ENCODE data around the gene CNPY3. TPM values are rescaled to one million over a fixed set of nuclear protein-coding genes. Genes with fewer than 3 reads are reported as not detected.
"Not testable (repeated sequence)": the region's sequence is repeated elsewhere in the genome, so short reads cannot be mapped to it uniquely, and the experiment has no call there.

CNPY3 gene
- total RNA-seq, 1 donor from 2014 or later = 19.5 TPM

GRCh38 chr6:42911171-42912021 lies 17.9 kb upstream of the CNPY3 start:
- DNase-seq (no peak), ATAC-seq (no peak)
- intact Hi-C loops (cut with micrococcal nuclease) = no loop called here

- ATAC-seq = no peak
- intact Hi-C loops (cut with micrococcal nuclease) = no loop called here
- no peak for DNase-seq
Measured at GRCh38 chr6:42914546-42914945, 14.7 kb upstream of the CNPY3 start.

GRCh38 chr6:42915732-42916131 lies 13.5 kb upstream of the CNPY3 start, which contains the start of gene PTCRA:
Gene PTCRA, plus strand, starts transcription at chr6:42916053. Its CDS starts 17 bp downstream, at chr6:42916070.
- intact Hi-C loops (cut with micrococcal nuclease) = no loop called here
- no peak for DNase-seq
- ATAC-seq = no peak

- intact Hi-C loops (cut with micrococcal nuclease) = no loop called here
- ATAC-seq (no peak), DNase-seq (no peak)
Measured at GRCh38 chr6:42916288-42916687, 13.0 kb upstream of the CNPY3 start.

- intact Hi-C loops (cut with micrococcal nuclease) = no loop called here
- DNase-seq (no peak), ATAC-seq (no peak)
Measured at GRCh38 chr6:42921801-42922200, 7.5 kb upstream of the CNPY3 start.

GRCh38 chr6:42923666-42924065 lies 5.6 kb upstream of the CNPY3 start:
- ATAC-seq = no peak
- DNase-seq = no peak
- intact Hi-C loops (cut with micrococcal nuclease) = no loop called here

- intact Hi-C loops (cut with micrococcal nuclease) = no loop called here
- ATAC-seq = no peak
- DNase-seq = no peak
Measured at GRCh38 chr6:42925248-42925857, 3.9 kb upstream of the CNPY3 start.

GRCh38 chr6:42929821-42930360 lies 611 bp downstream of the CNPY3 start:
- intact Hi-C loops (cut with micrococcal nuclease) = no loop called here
- peak; percentile 40 for DNase-seq
- ATAC-seq = peak; percentile 24

- intact Hi-C loops (cut with micrococcal nuclease) = no loop called here
- DNase-seq (no peak), ATAC-seq (no peak)
Measured at GRCh38 chr6:42932412-42932811, 3.1 kb downstream of the CNPY3 start.

GRCh38 chr6:42933205-42933604 lies 3.9 kb downstream of the CNPY3 start:
- intact Hi-C loops (cut with micrococcal nuclease) = no loop called here
- DNase-seq (no peak), ATAC-seq (no peak)

GRCh38 chr6:42935322-42935721 lies 6.0 kb downstream of the CNPY3 start:
- no peak for DNase-seq
- ATAC-seq = no peak
- intact Hi-C loops (cut with micrococcal nuclease) = no loop called here

- no peak for DNase-seq
- intact Hi-C loops (cut with micrococcal nuclease) = no loop called here
- no peak for ATAC-seq
Measured at GRCh38 chr6:42936398-42936797, 7.1 kb downstream of the CNPY3 start.

- intact Hi-C loops (cut with micrococcal nuclease) = no loop called here
- DNase-seq (no peak), ATAC-seq (no peak)
Measured at GRCh38 chr6:42937548-42938427, 8.5 kb downstream of the CNPY3 start.

GRCh38 chr6:42938428-42938796 lies 9.1 kb downstream of the CNPY3 start:
- intact Hi-C loops (cut with micrococcal nuclease) = no loop called here
- ATAC-seq (no peak), DNase-seq (no peak)

- DNase-seq = no peak
- peak; percentile 68 for ATAC-seq
- intact Hi-C loops (cut with micrococcal nuclease) = no loop called here
Measured at GRCh38 chr6:42938987-42939809, 9.9 kb downstream of the CNPY3 start.

- intact Hi-C loops (cut with micrococcal nuclease) = no loop called here
- ATAC-seq (peak; percentile 34), DNase-seq (no peak)
Measured at GRCh38 chr6:42939810-42940167, 10.5 kb downstream of the CNPY3 start.

- ATAC-seq = no peak
- intact Hi-C loops (cut with micrococcal nuclease) = no loop called here
- DNase-seq = no peak
Measured at GRCh38 chr6:42940493-42941045, 11.3 kb downstream of the CNPY3 start.

- ATAC-seq; intact Hi-C loops (cut with micrococcal nuclease); DNase-seq: not testable (repeated sequence)
Measured at GRCh38 chr6:42941356-42941755, 12.1 kb downstream of the CNPY3 start.

- ATAC-seq (no peak), DNase-seq (no peak)
- intact Hi-C loops (cut with micrococcal nuclease) = no loop called here
Measured at GRCh38 chr6:42942444-42942843, 13.2 kb downstream of the CNPY3 start.

Measured in left ventricle myocardium superior (tissue), 1 donor.